Daoy (cell line): Measurements from ENCODE around the gene FAM81A. TPM values are rescaled to one million over a fixed set of nuclear protein-coding genes. Genes with fewer than 3 reads are reported as not detected.

ENCODE experiments used
- total RNA-seq: library from RNA; depleted of rRNA; stranded (reverse); fragments of >200 nt; shearing (Covaris generic); gene quantifications from 2 replicates; pipeline ENCODE4 v1.2.3, GENCODE V29; 2014; rRNA removed

Gene FAM81A
- total RNA-seq, 1 experiment from 2014 or later, result 1.6 TPM

Other genes starting within 250 kb of the FAM81A start
- not detected in 2 replicates for gene LDHAL6B, start 231.3 kb upstream of the FAM81A start, total RNA-seq
- gene MYO1E, start 65.3 kb upstream of the FAM81A start, total RNA-seq, result 92.3 and 97.3 TPM in 2 replicates
- gene GCNT3, start 173.6 kb downstream of the FAM81A start, total RNA-seq, result not detected in 2 replicates
- gene GTF2A2, start 219.3 kb downstream of the FAM81A start, total RNA-seq, result 76.7 and 132 TPM in 2 replicates